GM18520 (cell line): ENCODE measurements around the gene TEX2.

Experiments
- ATAC-seq: cut with Tn5 transposase; IDR thresholded peaks from one replicate; pipeline ENCODE4 v1.9.1; 2021; ENCODE audit not compliant: unreplicated experiment

Gene TEX2

DNA sequence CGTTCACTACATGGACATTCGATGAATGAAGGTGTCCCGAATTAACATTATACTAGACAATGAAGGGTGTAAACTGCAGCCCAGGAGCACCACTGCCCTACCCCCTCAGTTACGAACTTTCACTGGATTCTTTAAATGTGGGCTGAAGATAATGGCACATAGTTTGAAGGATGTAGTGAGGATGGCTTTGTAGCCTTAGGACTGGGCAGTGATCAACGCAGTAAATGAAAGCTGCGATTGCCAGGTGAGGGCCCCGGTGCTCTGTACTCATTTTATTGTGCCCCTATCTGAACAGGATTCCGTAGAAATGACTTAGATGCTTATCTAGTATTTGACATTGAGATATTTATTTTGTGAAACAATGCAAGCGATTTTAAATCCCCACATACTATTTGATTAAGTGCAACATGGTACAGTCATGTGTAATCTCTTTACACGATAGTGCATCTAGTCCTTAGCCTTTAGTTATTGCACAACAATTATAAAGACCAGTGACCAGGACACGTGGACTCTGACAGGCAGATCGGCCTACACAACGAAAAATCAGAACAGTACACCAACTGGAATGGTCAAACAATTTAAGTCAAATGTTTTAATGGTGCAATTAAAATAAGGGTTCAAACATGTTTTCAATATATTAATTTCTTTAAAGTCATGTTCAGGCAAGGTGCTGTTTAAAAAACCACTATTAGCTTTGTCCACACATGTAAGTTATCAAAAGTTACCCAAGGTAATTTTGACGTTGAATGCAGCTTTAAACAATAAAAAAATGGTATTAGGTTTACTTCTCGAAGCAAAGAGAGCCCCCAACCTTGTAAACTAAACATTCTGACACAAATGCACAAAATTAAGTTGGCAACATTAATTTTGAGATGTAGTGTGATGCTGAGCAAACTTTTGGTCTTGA, 115.7 kb downstream of the TEX2 start:
- no peak for ATAC-seq

DNA sequence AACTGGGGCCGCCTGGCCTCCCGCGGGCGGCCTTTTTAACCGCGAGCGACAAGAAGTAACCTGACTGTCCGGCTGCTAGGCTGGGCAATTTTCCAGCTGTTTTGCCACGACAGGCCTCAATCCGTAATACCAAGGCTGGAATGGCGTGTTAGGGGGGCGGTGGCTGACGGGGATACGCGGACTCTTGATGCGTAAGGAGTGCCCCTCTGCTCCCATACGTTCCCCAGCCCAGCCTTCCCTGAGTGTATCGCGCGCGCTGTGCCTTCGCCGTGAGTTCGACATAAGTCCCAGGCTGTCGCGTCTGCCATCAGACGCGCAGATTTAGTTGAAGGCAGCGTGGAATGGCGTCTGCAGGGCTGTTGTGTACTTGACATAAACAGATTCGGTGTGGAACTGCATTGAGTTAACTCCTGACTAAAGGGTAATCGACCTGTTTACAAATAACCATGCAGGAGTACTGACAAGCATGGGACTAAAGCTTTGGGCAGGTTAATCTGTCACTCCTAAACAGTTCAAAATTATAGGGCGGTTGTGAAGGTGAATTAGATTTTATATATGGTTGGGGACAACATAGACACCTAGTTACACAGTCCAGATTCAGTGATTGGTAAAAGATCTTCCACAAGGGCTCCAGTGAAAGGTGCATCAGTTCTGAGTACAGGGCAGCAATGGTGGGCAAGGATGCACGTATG, 116.5 kb downstream of the TEX2 start:
- ATAC-seq = peak; percentile 1

DNA sequence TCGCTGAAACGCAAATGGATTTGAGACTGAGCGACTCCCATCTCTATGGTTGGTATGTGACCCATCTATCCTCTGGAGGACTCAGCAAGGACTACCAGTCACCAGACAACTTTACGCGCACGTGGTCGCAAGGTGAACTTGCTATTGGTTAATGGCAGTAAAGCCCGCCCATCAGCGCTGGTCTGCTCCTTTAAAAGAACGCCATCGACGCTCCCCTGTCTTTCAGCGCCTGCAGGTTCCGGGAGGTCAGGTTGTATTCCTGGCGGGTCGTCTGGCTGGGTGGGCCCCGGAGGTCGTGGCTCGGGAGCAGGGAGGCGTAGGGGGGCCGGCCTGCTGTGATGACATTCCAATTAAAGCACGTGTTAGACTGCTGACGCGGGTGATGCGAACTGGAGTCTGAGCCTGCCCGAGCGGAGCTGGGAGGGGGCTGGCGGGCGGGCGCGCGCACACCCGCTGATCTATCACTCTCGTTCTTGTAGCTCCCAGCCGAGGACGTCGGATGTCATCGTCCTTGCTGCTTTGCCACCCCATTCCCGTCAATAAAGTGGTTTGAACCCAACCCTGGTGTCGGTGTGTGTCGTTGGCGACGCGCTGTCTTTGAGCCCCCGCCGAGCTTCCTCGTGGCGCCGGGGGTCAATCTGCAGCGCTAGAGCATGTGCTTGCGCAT, 117.2 kb downstream of the TEX2 start:
- peak; percentile 93 for ATAC-seq

DNA sequence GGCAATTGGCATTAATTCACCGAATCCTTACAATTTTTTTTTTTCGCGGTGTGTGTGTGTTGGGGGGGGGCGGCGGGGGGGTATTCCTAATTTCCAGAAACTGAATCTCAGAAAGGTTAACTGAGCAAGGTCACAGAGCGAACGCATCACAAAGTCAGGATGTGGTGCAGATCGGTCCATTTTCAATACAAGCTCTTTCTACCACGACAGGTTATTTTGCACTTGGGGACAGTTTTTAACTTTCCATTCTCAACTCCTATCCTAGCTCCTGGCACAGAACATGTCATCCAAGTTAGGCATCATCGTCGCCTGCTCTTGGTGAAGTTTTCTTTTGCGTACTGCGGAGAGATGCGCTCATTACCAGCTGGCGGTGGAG, 117.7 kb downstream of the TEX2 start:
- no peak for ATAC-seq

DNA sequence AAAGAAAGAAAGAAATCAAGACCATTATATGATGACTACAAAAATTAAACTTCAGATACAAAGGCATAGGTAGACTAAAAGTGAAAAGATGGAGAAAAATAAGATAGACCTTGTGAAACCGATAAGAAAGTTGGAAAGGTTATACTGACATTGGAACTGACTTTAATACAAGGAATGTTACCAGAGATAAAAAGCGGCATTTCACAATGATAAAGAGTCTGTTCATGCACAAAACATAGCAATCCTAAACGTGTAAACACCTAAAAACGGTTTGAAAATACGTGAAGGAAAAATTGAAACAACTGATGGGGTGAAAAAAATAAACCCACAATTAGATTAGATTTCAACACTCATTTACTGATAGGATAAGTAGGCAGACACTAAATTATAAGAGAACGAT, 123.5 kb downstream of the TEX2 start:
- no peak for ATAC-seq

DNA sequence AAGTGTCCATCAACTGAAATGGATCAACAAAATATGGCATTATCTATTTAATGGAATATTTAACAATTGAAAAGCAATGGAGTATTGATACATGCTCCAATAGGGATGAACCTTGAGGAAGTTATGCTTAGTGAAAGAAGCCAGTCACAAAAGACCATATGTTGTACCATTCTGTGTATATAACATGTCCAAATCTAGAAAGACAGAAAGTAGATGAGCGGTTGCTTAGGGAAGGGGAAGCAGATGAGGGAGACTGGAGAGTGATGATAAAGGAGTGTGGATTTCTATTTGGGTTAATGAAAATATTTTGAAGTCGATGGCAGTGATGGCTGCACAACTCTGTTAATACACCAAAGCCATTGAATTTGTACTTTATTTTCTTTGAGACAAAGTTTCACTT, 124.6 kb downstream of the TEX2 start:
- no peak for ATAC-seq

DNA sequence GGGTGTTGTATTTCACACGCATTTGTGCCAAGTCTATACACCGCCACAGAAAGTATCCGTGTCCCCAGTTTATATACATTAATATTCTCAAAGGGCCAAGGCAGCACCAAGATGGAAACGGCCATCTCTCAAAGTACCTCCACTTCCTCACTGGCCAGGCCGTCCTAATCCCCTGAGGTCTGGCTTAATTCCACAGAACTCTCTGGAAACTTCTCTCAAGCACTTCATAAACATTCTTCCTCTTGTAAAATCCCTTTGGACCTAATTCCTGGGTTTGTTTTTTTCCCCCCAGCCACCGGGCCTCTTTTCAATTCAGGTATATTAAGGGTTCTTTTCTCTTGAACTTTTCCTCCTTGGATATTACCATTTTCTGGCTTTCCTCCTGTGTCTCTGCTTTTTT, 128.1 kb downstream of the TEX2 start:
- ATAC-seq = no peak

DNA sequence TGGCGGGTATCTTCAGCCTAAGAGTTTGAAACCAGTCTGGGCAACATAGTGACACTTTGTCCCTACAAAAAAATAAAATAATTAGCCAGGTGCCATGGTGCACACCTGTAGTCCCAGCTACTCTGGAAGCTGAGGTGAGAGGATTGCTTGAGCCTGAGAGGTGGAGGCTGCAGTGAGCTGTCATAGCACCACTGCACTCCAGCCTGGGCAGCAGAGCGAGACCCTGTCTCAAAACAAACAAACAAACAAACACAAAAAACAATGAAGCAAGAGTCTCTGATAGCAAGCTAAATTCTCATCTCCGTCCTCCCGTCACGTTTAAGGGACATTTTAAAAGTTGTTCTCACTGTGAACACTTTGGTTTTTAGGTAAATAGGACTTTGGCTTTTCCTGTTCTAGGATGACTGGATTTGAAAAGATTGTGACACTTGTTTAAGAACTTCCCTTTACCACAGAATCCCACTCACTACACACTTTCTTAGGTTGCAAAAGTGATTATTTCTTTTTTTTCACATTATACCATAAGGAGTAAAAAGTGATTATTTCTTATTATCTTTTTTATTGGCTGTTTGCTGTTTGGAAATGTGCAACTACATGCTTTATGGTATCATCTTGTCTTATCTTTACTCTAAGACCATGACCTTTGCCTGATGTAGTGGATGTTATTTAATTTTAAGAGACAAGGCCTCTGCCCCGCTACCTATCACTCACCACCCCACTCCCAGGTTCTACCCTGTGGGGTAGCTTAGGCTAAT, 128.7 kb downstream of the TEX2 start:
- ATAC-seq = no peak

DNA sequence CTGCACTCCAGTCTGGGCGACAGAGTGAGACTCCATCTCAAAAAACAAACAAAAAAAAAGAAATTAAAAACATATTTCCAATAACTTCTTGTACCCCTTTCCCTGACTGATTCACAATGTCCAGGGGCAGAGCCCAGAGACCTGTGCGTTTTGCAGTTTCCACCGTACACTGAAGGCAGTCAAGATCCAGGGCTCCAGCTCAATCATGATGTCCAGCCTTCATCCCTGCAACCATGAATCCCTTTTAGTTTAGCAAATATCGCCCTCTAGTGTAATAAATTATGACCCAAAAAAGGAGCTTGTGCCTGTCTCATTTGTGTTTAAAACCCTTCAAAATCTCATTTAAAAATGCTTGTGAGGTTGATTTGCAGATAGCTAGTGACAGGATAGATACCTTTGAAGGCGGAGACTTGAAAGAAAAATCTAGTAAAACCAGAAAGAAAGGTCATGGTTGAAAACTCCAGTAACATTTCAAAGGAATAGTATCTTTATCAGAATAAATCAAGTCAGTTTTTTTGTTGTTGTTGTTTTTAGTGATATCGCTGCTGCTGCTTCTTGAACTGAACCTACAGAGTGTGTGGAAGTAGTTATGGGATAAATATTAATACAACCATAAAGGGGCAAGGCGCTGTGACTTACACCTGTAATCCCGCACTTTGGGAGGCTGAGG, 129.4 kb downstream of the TEX2 start:
- ATAC-seq = no peak

DNA sequence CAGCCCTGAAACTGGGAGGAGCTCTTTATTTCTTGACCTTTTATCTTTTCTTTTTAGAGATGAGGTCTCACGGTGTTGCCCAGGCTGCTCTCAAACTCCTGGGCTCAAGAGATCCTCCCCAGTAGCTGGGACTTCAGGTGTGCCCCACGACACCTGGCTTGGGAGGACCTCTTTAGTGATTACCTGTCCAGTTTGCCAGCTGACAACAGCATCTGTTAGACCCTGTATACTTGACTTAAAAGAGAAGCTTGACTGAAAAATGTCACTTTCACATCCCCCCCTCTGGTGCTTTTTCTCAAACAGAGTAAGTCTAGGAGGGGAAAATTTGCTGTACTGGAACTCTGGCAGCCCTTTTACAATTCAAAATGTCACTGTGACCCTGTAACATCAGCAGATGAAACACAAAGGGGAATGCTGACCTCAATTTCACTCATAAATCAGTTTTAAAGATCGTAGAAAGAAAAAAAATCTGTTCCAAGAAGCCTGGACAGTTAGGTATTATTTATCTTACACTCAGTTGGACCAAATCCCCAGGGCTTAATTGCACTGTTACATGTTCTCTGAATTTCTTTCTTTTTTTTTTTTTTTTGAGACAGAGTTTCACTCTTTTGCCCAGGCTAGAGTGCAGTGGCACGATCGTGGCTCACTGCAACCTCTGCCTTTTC, 131.3 kb downstream of the TEX2 start:
- no peak for ATAC-seq

DNA sequence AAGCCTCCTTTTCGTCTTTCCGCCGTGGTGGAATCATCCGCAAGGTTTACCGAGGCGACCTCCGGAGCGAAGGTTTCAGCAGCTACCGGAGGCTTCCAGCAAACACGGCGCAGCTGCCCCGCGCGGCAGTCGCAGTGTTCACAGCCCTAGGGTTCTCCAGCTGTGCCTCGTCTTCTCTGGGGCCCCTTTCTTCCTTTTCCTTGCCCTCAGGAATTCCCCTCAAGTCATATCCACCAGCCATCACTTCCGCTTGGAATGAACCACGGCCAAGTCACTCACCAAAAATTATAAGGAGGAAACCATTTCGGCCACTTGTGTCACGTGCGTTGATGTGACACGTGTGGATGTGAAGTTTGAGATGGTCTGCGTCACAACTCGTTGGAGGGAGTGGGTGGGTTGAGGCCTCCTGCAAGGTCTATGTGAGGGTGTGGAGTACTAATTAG, 132.5 kb downstream of the TEX2 start:
- ATAC-seq = no peak

DNA sequence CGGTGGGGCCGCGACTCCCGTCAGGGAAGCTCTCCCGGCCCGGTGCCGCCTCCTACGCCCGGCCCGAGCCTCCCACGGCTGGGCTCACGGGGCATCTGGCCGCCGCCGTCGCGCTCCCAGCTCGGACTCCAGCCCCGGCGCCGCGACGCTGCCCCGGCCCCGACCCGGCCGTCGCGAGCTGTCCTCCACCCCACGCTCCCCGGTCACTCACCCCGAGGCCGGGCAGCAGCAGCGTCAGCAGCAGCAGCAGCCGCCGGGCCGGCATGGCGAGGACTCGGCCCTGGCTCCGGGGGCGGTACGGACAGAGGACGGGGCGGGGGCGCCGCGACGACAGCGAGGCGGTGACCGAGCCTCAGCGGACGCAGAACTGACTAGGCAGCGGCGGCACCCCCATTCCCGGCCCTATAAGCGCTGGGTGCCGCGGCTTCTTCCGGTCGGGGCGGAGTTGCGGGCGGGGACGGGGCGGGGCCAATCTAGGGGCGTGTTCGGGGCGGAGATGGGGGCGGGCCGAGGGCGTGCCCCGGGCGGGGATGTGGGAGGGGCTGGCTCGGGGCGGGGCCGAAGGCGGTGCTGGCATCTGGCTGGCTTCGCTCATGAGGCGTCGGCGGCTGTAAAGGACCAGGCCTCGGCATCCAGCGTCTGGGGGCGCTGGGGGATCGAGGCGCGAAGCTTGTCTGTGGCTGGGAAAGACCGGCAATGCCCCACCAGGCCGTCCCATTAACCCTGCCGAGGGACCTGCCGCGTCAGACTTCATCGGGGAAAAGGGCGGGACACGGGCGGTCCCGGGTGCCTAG, 133.1 kb downstream of the TEX2 start, which contains the start of gene ERN1:
ERN1 (minus strand) TSS at position 380 of the 794 bp plus-strand sequence; CDS start at position 265, 115 bp downstream.
- peak; percentile 77 for ATAC-seq

DNA sequence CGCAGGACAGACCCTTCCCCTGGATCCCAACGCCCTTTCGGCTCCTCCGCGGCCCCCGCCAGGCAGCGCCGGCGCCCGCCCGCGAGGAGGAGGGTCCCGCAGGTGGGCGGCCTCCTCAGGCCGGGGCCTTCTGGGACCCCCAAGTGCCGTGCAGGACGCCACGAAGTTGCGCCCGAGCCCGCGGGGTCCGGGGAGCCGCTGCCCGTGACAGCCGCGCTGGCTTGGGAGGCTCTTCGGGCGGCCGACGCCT, 133.6 kb downstream of the TEX2 start:
- ATAC-seq = peak; percentile 12

DNA sequence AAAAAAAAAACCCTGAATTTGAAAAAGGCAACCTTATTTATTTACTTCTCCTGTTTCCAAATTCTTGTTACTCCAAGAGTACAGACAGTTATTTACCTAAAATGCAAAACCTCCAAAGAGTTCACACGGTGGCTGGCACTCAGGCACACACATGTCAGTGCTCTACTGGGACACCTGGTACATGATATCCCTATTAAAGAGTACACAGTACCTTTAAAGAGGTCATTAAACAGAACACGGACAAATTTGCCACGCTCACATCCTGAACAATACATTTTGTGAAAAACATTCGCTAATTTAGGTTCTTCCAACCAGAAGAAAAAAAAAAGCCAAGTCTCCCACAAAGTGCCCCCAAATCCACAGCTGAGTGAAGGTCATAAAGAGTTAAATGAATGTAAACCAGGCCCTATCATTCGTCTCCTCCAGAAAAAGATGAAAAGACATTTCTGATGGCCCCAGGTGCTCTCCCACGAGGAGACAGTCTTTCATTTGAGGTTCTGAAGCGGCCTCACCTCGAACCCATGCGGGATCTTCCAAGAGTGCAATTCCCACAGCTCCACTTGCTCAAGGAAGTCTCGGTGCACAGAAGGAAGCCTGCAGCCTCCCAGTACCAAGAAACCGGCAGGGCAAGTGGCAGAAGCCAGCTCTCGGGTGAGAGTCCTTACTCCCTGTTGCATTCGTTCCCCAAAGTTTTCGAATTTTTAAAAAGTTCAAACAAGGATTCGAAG, 134.1 kb downstream of the TEX2 start:
- ATAC-seq = no peak

DNA sequence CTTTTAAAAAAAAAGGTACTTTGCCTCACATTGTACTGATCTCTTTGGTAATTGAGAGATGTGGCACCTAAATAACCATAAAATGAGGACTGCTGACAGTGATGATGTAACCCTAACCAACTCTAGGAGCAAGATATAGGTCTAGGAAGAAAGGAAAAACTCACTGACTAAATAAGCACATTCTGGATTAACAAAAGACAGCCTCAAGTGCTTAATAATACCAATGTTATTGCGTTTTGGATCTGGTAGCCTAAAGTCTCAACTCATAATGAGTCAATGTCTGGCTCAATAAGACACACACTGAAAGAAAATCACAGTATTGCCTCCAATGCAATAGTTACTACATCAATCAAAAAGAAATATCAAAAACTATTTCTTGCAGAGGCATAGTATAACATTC, 136.1 kb downstream of the TEX2 start:
- no peak for ATAC-seq

DNA sequence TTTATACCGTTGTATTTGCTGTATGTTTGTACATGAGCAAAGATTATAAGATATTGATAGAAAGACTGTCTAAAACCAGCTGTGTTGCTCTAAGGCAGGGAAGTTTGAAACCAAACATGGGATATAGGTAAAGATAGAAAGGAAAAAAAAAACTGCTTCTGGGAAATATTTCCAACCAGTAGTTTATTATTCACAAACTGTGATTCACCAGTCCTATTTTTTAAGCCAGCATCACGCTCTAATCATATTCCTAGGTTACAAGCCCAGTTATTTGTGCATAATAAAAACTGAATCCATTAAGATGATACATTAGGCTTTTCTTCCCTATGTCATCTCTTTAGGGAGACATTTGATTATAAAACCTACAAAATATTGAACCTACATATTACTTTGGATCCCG, 137.1 kb downstream of the TEX2 start:
- ATAC-seq = no peak

DNA sequence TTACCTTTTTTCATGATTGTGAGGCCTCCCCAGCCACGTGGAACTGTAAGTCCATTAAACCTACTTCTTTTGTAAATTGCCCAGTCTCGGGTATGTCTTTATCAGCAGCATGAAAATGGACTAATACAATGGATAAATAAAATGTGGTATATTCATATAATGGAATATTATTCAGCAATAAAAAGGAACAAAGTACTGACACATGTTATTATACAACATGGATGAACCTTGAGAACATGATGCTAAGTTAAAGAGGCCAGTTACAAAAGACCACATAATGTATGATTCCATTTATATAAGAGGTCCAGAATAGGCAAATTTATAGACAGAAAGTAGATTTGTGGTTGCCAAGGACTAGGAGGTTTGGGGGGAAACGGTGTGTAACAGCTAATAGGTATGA, 138.5 kb downstream of the TEX2 start:
- no peak for ATAC-seq

DNA sequence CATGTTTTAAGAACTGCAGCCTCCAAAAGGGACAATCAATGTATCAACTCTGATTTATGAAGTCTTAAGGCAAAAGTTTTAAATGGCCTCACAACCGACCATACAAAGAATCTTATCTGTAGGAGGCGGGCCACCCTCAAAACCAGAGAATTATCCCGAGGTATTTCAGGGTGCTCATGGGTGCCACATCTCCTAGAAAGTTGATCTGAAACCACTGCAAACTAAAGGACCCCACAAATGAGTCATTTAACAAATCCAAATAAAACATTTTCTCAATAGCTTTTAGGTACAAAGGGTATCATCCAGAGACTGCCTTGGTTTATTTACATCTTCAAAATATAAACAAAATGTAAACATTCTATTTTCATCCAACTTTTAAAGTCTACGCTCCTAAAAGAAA, 139.9 kb downstream of the TEX2 start:
- ATAC-seq = no peak
